Stimulated activated CD4-positive, alpha-beta T cell treated with anti-CD3 and anti-CD28 coated beads, Interleukin-1b, Interleukin-23, amount 100 ng/mL, for 48 hours (primary cell): ENCODE results near the gene KLHL29.

Source experiments
- DNase-seq: peaks from one replicate; pipeline ENCODE4 v3.0.0-alpha.2; 2020

Gene KLHL29

GRCh38 chr2:23601301-23601965, 216.5 kb downstream of the KLHL29 start:
- DNase-seq = no peak

- DNase-seq = no peak
These were observed 217.1 kb downstream of the KLHL29 start for GRCh38 chr2:23602116-23602515.

- no peak for DNase-seq
These were observed 218.2 kb downstream of the KLHL29 start for GRCh38 chr2:23603156-23603555.

GRCh38 chr2:23603581-23603980, 218.6 kb downstream of the KLHL29 start:
- no peak for DNase-seq

GRCh38 chr2:23604731-23605130, 219.8 kb downstream of the KLHL29 start:
- no peak for DNase-seq

- DNase-seq = no peak
These were observed 220.3 kb downstream of the KLHL29 start for GRCh38 chr2:23605236-23605635.

GRCh38 chr2:23606196-23606595, 221.2 kb downstream of the KLHL29 start:
- DNase-seq = no peak

- no peak for DNase-seq
These were observed 222.0 kb downstream of the KLHL29 start for GRCh38 chr2:23606968-23607367.

GRCh38 chr2:23607925-23608324, 222.9 kb downstream of the KLHL29 start:
- DNase-seq = no peak

- DNase-seq = no peak
These were observed 224.3 kb downstream of the KLHL29 start for GRCh38 chr2:23609254-23609653.

GRCh38 chr2:23611839-23612238, 226.9 kb downstream of the KLHL29 start:
- DNase-seq = no peak

GRCh38 chr2:23614701-23615100, 229.7 kb downstream of the KLHL29 start:
- DNase-seq = no peak

- DNase-seq = no peak
These were observed 230.4 kb downstream of the KLHL29 start for GRCh38 chr2:23615216-23616020.

GRCh38 chr2:23616630-23617029, 231.7 kb downstream of the KLHL29 start:
- DNase-seq = no peak

GRCh38 chr2:23617167-23617810, 232.3 kb downstream of the KLHL29 start:
- no peak for DNase-seq

- DNase-seq = no peak
These were observed 232.8 kb downstream of the KLHL29 start for GRCh38 chr2:23617811-23618215.

- DNase-seq = no peak
These were observed 233.3 kb downstream of the KLHL29 start for GRCh38 chr2:23618265-23618664.

GRCh38 chr2:23618794-23619530, 234.0 kb downstream of the KLHL29 start:
- no peak for DNase-seq

GRCh38 chr2:23619941-23620340, 235.0 kb downstream of the KLHL29 start:
- DNase-seq = no peak

GRCh38 chr2:23620841-23621341, 235.9 kb downstream of the KLHL29 start:
- DNase-seq = no peak

GRCh38 chr2:23621616-23622015, 236.6 kb downstream of the KLHL29 start:
- no peak for DNase-seq

GRCh38 chr2:23622466-23622865, 237.5 kb downstream of the KLHL29 start:
- no peak for DNase-seq
